Naive thymus-derived CD8-positive, alpha-beta T cell (primary cell): Measurements from ENCODE around the gene ISOC1. TPM values are rescaled to one million over a fixed set of nuclear protein-coding genes. Genes with fewer than 3 reads are reported as not detected.

ENCODE experiments used
- microRNA-seq: library from miRNA; unstranded; fragments of <30 nt; microRNA quantifications from one replicate; pipeline ENCODE4 v1.2.0, GENCODE V29; 2022; ENCODE audit warnings: borderline microRNAs expressed
- polyA plus RNA-seq, 3 donors: library from polyadenylated mRNA; unstranded; fragments of 300-500 nt; fragmentation: Illumina TruSeq; gene quantifications; one replicate each; pipeline ENCODE4 v1.2.3, GENCODE V29; 2021
- total RNA-seq, 8 experiments: library from RNA in 2 of 8; stranded (reverse) in 2 of 8; gene quantifications; one replicate each; pipeline ENCODE4 v1.2.3 and lab custom pipeline; 2021 to 2026

Gene ISOC1
- total and polyA plus RNA-seq, 5 experiments from 2014 or later, result 11.8 to 34.6 (median 26.0) TPM

Small RNA genes lying within 50 kb of the gene (microRNA-seq; reads per million reads assigned to microRNA genes)
- gene MIR4633, result not detected

Other genes with a start within 250 kb of the ISOC1 start
- gene SLC27A6, start 129.3 kb upstream of the ISOC1 start, total RNA-seq, result not detected
- gene SLC27A6, start 129.3 kb upstream of the ISOC1 start, polyA plus RNA-seq, result not detected